ENCODE data around the gene DGCR6L. TPM values are rescaled to one million over a fixed set of nuclear protein-coding genes. Genes with fewer than 3 reads are reported as not detected.
"Not testable (repeated sequence)": the region's sequence is repeated elsewhere in the genome, so short reads cannot be mapped to it uniquely, and the experiment has no call there.

Gene DGCR6L
- total RNA-seq, 1 experiment from 2014 or later, result 38.6 TPM

GRCh38 chr22:20324139-20324516, 4.3 kb upstream of the DGCR6L start:
- Histone ChIP-seq H2BK12ac (ENCODE audit: insufficient read length, low read depth, low read length) (no peak overlapping the region), H3K79me1 (ENCODE audit: insufficient read depth, low read depth, low read length, poor library complexity, severe bottlenecking) (no peaks in the 10 kb centered on the region), H3K4me2 (ENCODE audit: insufficient read depth, insufficient read length, low read length) (no peak overlapping the region), H4K91ac (ENCODE audit: insufficient read length, low read depth, low read length) (no peak overlapping the region), H3K23me2 (ENCODE audit: insufficient read length, low read depth, low read length, poor library complexity, severe bottlenecking) (no peaks in the 10 kb centered on the region), H2BK5ac (ENCODE audit: insufficient read length, low read length) (no peak overlapping the region), H3K9me3 (ENCODE audit: control insufficient read depth, low read depth, low read length) (no peaks in the 10 kb centered on the region), H2BK20ac (ENCODE audit: low read depth, low read length, poor library complexity, severe bottlenecking) (no peak overlapping the region), H2BK15ac (ENCODE audit: low read depth, low read length) (no peak overlapping the region), H4K8ac (replicated peaks; ENCODE audit: insufficient read length, low read depth, low read length) (no peak overlapping the region), H2AFZ (ENCODE audit: low read length) (no peak overlapping the region), H3K23ac (ENCODE audit: insufficient read length, low read depth, low read length) (no peak overlapping the region), H3K4me1 (ENCODE audit: insufficient read depth, low read length) (no peaks in the 10 kb centered on the region; the same call in 1 of the 2 replicates), H3K4ac (ENCODE audit: low read depth, low read length) (no peak overlapping the region), H2AK5ac (ENCODE audit: insufficient read length, low read length) (no peak overlapping the region), H3K27ac (ENCODE audit: insufficient read length, low read depth, low read length) (no peak overlapping the region), H3K79me2 (ENCODE audit: insufficient read depth, low read length) (no peaks in the 10 kb centered on the region), H3K9ac (ENCODE audit: extremely low read depth, insufficient read length, low read length) (no peak overlapping the region), H3K14ac (ENCODE audit: insufficient read depth, low read length) (no peak overlapping the region), H3K56ac (ENCODE audit: insufficient read length, low read depth, low read length) (no peak overlapping the region), H3T11ph (ENCODE audit: low read length) (no peak overlapping the region), H4K5ac (ENCODE audit: insufficient read length, low read depth, low read length) (no peak overlapping the region), H4K20me1 (ENCODE audit: control insufficient read depth, insufficient read depth, insufficient read length) (no peaks in the 10 kb centered on the region), H3K18ac (ENCODE audit: insufficient read length, low read depth, low read length) (no peak overlapping the region), H2BK120ac (ENCODE audit: low read depth, low read length, poor library complexity, severe bottlenecking) (no peak overlapping the region), H3K27me3 (ENCODE audit: insufficient read depth, low read length) (no peaks in the 10 kb centered on the region)
- H3K36me3 Mint-ChIP-seq (ENCODE audit: insufficient read depth in 1 of 3, low read depth in 3 of 3), result no peaks in the 10 kb centered on the region
- DNase-seq, result peak; percentile 14
- no CpG with 5 or more reads among the region's 5 CpGs for WGBS (ENCODE audit: extremely low coverage, insufficient read length, low lambda C conversion rate)
- no peak overlapping the region for H3K27ac Mint-ChIP-seq
- no peak overlapping the region for H3K4me3 Mint-ChIP-seq
- no peaks in the 10 kb centered on the region for H3K9me3 Mint-ChIP-seq
- TF ChIP-seq, protein P1, sequence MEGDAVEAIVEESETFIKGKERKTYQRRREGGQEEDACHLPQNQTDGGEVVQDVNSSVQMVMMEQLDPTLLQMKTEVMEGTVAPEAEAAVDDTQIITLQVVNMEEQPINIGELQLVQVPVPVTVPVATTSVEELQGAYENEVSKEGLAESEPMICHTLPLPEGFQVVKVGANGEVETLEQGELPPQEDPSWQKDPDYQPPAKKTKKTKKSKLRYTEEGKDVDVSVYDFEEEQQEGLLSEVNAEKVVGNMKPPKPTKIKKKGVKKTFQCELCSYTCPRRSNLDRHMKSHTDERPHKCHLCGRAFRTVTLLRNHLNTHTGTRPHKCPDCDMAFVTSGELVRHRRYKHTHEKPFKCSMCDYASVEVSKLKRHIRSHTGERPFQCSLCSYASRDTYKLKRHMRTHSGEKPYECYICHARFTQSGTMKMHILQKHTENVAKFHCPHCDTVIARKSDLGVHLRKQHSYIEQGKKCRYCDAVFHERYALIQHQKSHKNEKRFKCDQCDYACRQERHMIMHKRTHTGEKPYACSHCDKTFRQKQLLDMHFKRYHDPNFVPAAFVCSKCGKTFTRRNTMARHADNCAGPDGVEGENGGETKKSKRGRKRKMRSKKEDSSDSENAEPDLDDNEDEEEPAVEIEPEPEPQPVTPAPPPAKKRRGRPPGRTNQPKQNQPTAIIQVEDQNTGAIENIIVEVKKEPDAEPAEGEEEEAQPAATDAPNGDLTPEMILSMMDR (conservative IDR thresholded peaks at IDR 0.05), result no peak
- H3K4me1 Mint-ChIP-seq, result peaks cover 15 to 17% of the 10 kb centered on the region in 2 experiments
- no peaks in the 10 kb centered on the region; the same call in none of the 2 replicates for H3K27me3 Mint-ChIP-seq (ENCODE audit: low read depth)

- not testable (repeated sequence) for H3K23me2 ChIP-seq (ENCODE audit: insufficient read length, low read depth, low read length, poor library complexity, severe bottlenecking); H2BK15ac ChIP-seq (ENCODE audit: low read depth, low read length); H3K4me1 ChIP-seq (ENCODE audit: insufficient read depth, low read length); H3K23ac ChIP-seq (ENCODE audit: insufficient read length, low read depth, low read length); H2BK120ac ChIP-seq (ENCODE audit: low read depth, low read length, poor library complexity, severe bottlenecking); H4K5ac ChIP-seq (ENCODE audit: insufficient read length, low read depth, low read length); H3K9ac ChIP-seq (ENCODE audit: extremely low read depth, insufficient read length, low read length); H3K9me3 ChIP-seq (ENCODE audit: control insufficient read depth, low read depth, low read length); H3K27ac ChIP-seq (ENCODE audit: insufficient read length, low read depth, low read length); H4K20me1 ChIP-seq (ENCODE audit: control insufficient read depth, insufficient read depth, insufficient read length); H4K91ac ChIP-seq (ENCODE audit: insufficient read length, low read depth, low read length); H3T11ph ChIP-seq (ENCODE audit: low read length); H3K79me2 ChIP-seq (ENCODE audit: insufficient read depth, low read length); H2AK5ac ChIP-seq (ENCODE audit: insufficient read length, low read length); H3K9me3 Mint-ChIP-seq; H3K27me3 ChIP-seq (ENCODE audit: insufficient read depth, low read length); H3K4me2 ChIP-seq (ENCODE audit: insufficient read depth, insufficient read length, low read length); H3K27me3 Mint-ChIP-seq (ENCODE audit: low read depth); H2BK20ac ChIP-seq (ENCODE audit: low read depth, low read length, poor library complexity, severe bottlenecking); H3K79me1 ChIP-seq (ENCODE audit: insufficient read depth, low read depth, low read length, poor library complexity, severe bottlenecking); H3K56ac ChIP-seq (ENCODE audit: insufficient read length, low read depth, low read length); H3K27ac Mint-ChIP-seq; H4K8ac ChIP-seq (replicated peaks; ENCODE audit: insufficient read length, low read depth, low read length); H3K4ac ChIP-seq (ENCODE audit: low read depth, low read length); H3K14ac ChIP-seq (ENCODE audit: insufficient read depth, low read length); H3K18ac ChIP-seq (ENCODE audit: insufficient read length, low read depth, low read length); H3K36me3 Mint-ChIP-seq (ENCODE audit: insufficient read depth in 1 of 3, low read depth in 3 of 3); H2AFZ ChIP-seq (ENCODE audit: low read length); H2BK12ac ChIP-seq (ENCODE audit: insufficient read length, low read depth, low read length); H2BK5ac ChIP-seq (ENCODE audit: insufficient read length, low read length)
- DNase-seq, result peak; percentile 18
- Mint-ChIP-seq H3K4me1 (peaks cover 28 to 30% of the 10 kb centered on the region in 2 experiments), H3K4me3 (peak overlapping the region; percentile 42 to 93)
- WGBS (ENCODE audit: extremely low coverage, insufficient read length, low lambda C conversion rate), result no CpG with 5 or more reads among the region's 7 CpGs
These were observed 1.8 kb upstream of the DGCR6L start for GRCh38 chr22:20321552-20322211.

Data from H9 (cell line).